ENCODE results near the gene FTO.

GRCh38 chr16:53899431-53899830, 195.5 kb downstream of the FTO start:
- TF ChIP-seq CTCF (IDR thresholded peaks at IDR 0.05; ENCODE audit: low read length) (no peak), EZH2 (optimal IDR thresholded peaks at IDR 0.05; ENCODE audit: low read depth, low read length) (no peak), EZH2phosphoT487 (IDR thresholded peaks at IDR 0.05; ENCODE audit: low read length) (no peak)
